IMR-90 (cell line): Measurements from ENCODE around the gene KRT39. TPM values are rescaled to one million over a fixed set of nuclear protein-coding genes. Genes with fewer than 3 reads are reported as not detected.

Experiments used
- ATAC-seq: fragments of 200-7000 bp; cut with Tn5 transposase; 2 replicates; pipeline ENCODE4 v1.9.1; 2020; ENCODE audit warnings: low read depth, mild to moderate bottlenecking, moderate library complexity
- BruUV-seq: library from RNA; stranded (reverse); fragments of 400-500 nt; replicated peaks from 2 replicates; lab custom pipeline; 2021; lab: Mats Ljungman, UMichigan
- CTCF ChIA-PET: fragments of 300-600 bp; formaldehyde crosslinking; extraction: SDS; loops from one replicate; lab custom pipeline; 2021; ENCODE audit warnings: antibody characterized with exemption; lab: Yijun Ruan, JAX
- POLR2A ChIA-PET: fragments of 300-600 bp; sonication (Branson Sonifier 250); formaldehyde crosslinking; loops from one replicate; lab custom pipeline; 2022; ENCODE audit warnings: antibody characterized with exemption; ENCODE audit not compliant: unreplicated experiment; lab: Charles Lee
- DNase-seq: peaks from one replicate; pipeline ENCODE4 v3.0.0; 2013
- H2AFZ ChIP-seq: replicated peaks from 2 replicates; pipeline ENCODE3; 2013; ENCODE audit warnings: low read length, mild to moderate bottlenecking; ENCODE audit not compliant: poor library complexity
- H2AK5ac ChIP-seq: 2 replicates; pipeline ENCODE4 v1.6.1; 2013; ENCODE audit warnings: low read depth, low read length, inconsistent platforms
- H2AK9ac ChIP-seq: replicated peaks from 2 replicates; pipeline ENCODE3; 2013; ENCODE audit warnings: mild to moderate bottlenecking, low read depth, low read length, moderate library complexity; ENCODE audit not compliant: poor library complexity
- H2BK120ac ChIP-seq: 2 replicates; pipeline ENCODE4 v1.6.1; 2013; ENCODE audit warnings: low read depth, low read length, inconsistent platforms
- H2BK15ac ChIP-seq: 3 replicates; pipeline ENCODE4 v1.6.1; 2013; ENCODE audit warnings: low read depth, low read length, inconsistent platforms
- H2BK20ac ChIP-seq: 2 replicates; pipeline ENCODE4 v1.6.1; 2013; ENCODE audit warnings: low read depth, mild to moderate bottlenecking, inconsistent platforms, low read length, moderate library complexity
- H2BK5ac ChIP-seq: 2 replicates; pipeline ENCODE4 v1.6.1; 2013; ENCODE audit warnings: mild to moderate bottlenecking, low read depth, low read length, inconsistent platforms; ENCODE audit not compliant: poor library complexity, severe bottlenecking
- H3K14ac ChIP-seq: replicated peaks from 2 replicates; pipeline ENCODE4 v1.6.1; 2013; ENCODE audit warnings: low read depth, low read length, inconsistent platforms
- H3K18ac ChIP-seq: 2 replicates; pipeline ENCODE4 v1.6.1; 2013; ENCODE audit warnings: low read depth, low read length, control low read depth
- H3K23ac ChIP-seq: 2 replicates; pipeline ENCODE4 v1.6.1; 2013; ENCODE audit warnings: low read depth, low read length, inconsistent platforms
- H3K27ac ChIP-seq: 2 replicates; pipeline ENCODE4 v1.5.1; 2013; ENCODE audit warnings: mild to moderate bottlenecking, control low read depth, low read length; ENCODE audit not compliant: insufficient read depth
- H3K27me3 ChIP-seq: 2 replicates; pipeline ENCODE4 v1.6.1; 2013; ENCODE audit warnings: low read length; ENCODE audit not compliant: control insufficient read depth, insufficient read depth
- H3K36me3 ChIP-seq: 2 replicates; pipeline ENCODE4 v1.6.1; 2013; ENCODE audit warnings: low read length, mixed read lengths; ENCODE audit not compliant: control insufficient read depth, insufficient read depth
- H3K4ac ChIP-seq: 2 replicates; pipeline ENCODE4 v1.6.1; 2013; ENCODE audit warnings: low read depth, low read length, inconsistent platforms
- H3K4me1 ChIP-seq: 2 replicates; pipeline ENCODE4 v1.6.1; 2013; ENCODE audit warnings: low read length, mixed read lengths; ENCODE audit not compliant: control insufficient read depth, insufficient read depth
- H3K4me2 ChIP-seq: 2 replicates; pipeline ENCODE4 v1.6.1; 2013; ENCODE audit warnings: low read depth, mild to moderate bottlenecking, control low read depth, low read length, moderate library complexity
- H3K4me3 ChIP-seq: 2 replicates; pipeline ENCODE4 v1.5.1; 2013; ENCODE audit warnings: low read depth, mild to moderate bottlenecking, control low read depth, low read length, moderate library complexity; ENCODE audit not compliant: insufficient read depth
- H3K56ac ChIP-seq: 2 replicates; pipeline ENCODE4 v1.6.1; 2013; ENCODE audit warnings: low read length, inconsistent platforms; ENCODE audit not compliant: insufficient read depth; ENCODE audit errors: extremely low read depth
- H3K79me1 ChIP-seq, 2 experiments: 2 replicates each; pipeline ENCODE4 v1.6.1; 2013; ENCODE audit warnings: low read length in 2 of 2, inconsistent platforms in 1 of 2, low read depth in 1 of 2
- H3K9ac ChIP-seq: 2 replicates; pipeline ENCODE4 v1.6.1; 2013; ENCODE audit warnings: low read depth, low read length, control low read depth
- H3K9me1 ChIP-seq: 2 replicates; pipeline ENCODE4 v1.6.1; 2013; ENCODE audit warnings: low read length, inconsistent platforms; ENCODE audit not compliant: insufficient read depth
- H3K9me3 ChIP-seq: 2 replicates; pipeline ENCODE4 v1.6.1; 2013; ENCODE audit warnings: low read length; ENCODE audit not compliant: control insufficient read depth, insufficient read depth
- H4K20me1 ChIP-seq: 2 replicates; pipeline ENCODE4 v1.6.1; 2013; ENCODE audit warnings: low read length, inconsistent platforms; ENCODE audit not compliant: insufficient read depth
- H4K5ac ChIP-seq: 2 replicates; pipeline ENCODE4 v1.6.1; 2013; ENCODE audit warnings: mild to moderate bottlenecking, low read depth, low read length, control low read depth
- H4K8ac ChIP-seq, 2 experiments: 2 replicates each; pipeline ENCODE4 v1.6.1; 2013; ENCODE audit warnings: low read depth in 2 of 2, low read length in 2 of 2, control low read depth in 1 of 2, inconsistent platforms in 1 of 2
- H4K91ac ChIP-seq: 2 replicates; pipeline ENCODE4 v1.6.1; 2013; ENCODE audit warnings: low read depth, low read length, inconsistent platforms; ENCODE audit not compliant: insufficient read depth
- CEBPB ChIP-seq: IDR thresholded peaks from 2 replicates; pipeline ENCODE4 v1.6.1; 2012; ENCODE audit warnings: low read depth, low read length, improper control_type of control experiment
- FOS ChIP-seq: fragments of 150-350 bp; IDR thresholded peaks from 2 replicates; pipeline ENCODE4 v1.6.1; 2016; ENCODE audit warnings: low read depth, low read length
- MAFK ChIP-seq: IDR thresholded peaks from 2 replicates; pipeline ENCODE4 v1.6.1; 2012; ENCODE audit warnings: low read depth, low read length, improper control_type of control experiment
- MAZ ChIP-seq: IDR thresholded peaks from 2 replicates; pipeline ENCODE4 v1.6.1; 2012; ENCODE audit warnings: low read depth, mild to moderate bottlenecking, low read length, improper control_type of control experiment, moderate library complexity, borderline replicate concordance
- MXI1 ChIP-seq: IDR thresholded peaks from 2 replicates; pipeline ENCODE4 v1.6.1; 2012; ENCODE audit warnings: low read depth, mild to moderate bottlenecking, low read length, moderate library complexity, borderline replicate concordance
- NFE2L2 ChIP-seq: fragments of 150-350 bp; IDR thresholded peaks from 2 replicates; pipeline ENCODE4 v1.6.1; 2016; ENCODE audit warnings: low read depth, mild to moderate bottlenecking, low read length
- RAD21 ChIP-seq: IDR thresholded peaks from 2 replicates; pipeline ENCODE4 v1.6.1; 2012; ENCODE audit warnings: low read length, improper control_type of control experiment
- RCOR1 ChIP-seq: IDR thresholded peaks from 2 replicates; pipeline ENCODE4 v1.6.1; 2012; ENCODE audit warnings: mild to moderate bottlenecking, low read length, improper control_type of control experiment; ENCODE audit not compliant: insufficient replicate concordance
- RFX5 ChIP-seq: IDR thresholded peaks from 2 replicates; pipeline ENCODE4 v1.8.0; 2012; ENCODE audit warnings: low read depth, mild to moderate bottlenecking, low read length, moderate library complexity
- WGBS, 2 experiments: methylation state at CpG; one replicate each; pipeline versions ENCODE4 v1.1.5 to v1.1.7; 2013; ENCODE audit warnings: missing lambda C conversion rate in 2 of 2; ENCODE audit not compliant: insufficient read length in 1 of 2; ENCODE audit errors: extremely low coverage in 2 of 2; 5-methylcytosine and 5-hydroxymethylcytosine counted together
- dilution Hi-C: fragments of 300-500 bp; cut with HindIII; formaldehyde crosslinking; loops from one replicate; pipeline ENCODE4 v1.14.3; 2018; ENCODE audit warnings: low sequenced_read_pairs; ENCODE audit not compliant: unreplicated experiment
- in situ Hi-C: fragments of 300-500 bp; cut with MboI; formaldehyde crosslinking; loops from 3 replicates; pipeline ENCODE4 v1.14.3; 2019; ENCODE audit warnings: low sequenced_read_pairs, inconsistent platforms, mixed read lengths
- intact Hi-C: fragments of 100-400 bp; cut with micrococcal nuclease; formaldehyde crosslinking; loops from 2 replicates; pipeline ENCODE4 v1.10.0; 2022
- polyA plus RNA-seq, 3 experiments: library from polyadenylated mRNA; depleted of rRNA; stranded (reverse); fragments of >200 nt; gene quantifications; 2 replicates each; pipeline ENCODE4 v1.2.3, GENCODE V29; 2012; ENCODE audit warnings: low replicate concordance in 1 of 3
- total RNA-seq: library from RNA; depleted of rRNA; stranded (reverse); fragments of >200 nt; gene quantifications from 2 replicates; pipeline ENCODE4 v1.2.3, GENCODE V29; 2012
- TF ChIP-seq, protein P1 (sequence below): fragments of 150-350 bp; IDR thresholded peaks from 2 replicates; pipeline ENCODE4 v1.6.1; 2016; ENCODE audit warnings: low read depth, mild to moderate bottlenecking, low read length, moderate library complexity, borderline replicate concordance
- TF ChIP-seq, protein P2 (sequence below): fragments of 150-350 bp; IDR thresholded peaks from 2 replicates; pipeline ENCODE4 v1.6.1; 2017; ENCODE audit warnings: mild to moderate bottlenecking, antibody characterized with exemption, low read length, low read depth
- TF ChIP-seq, protein P3 (sequence below): conservative IDR thresholded peaks from 2 replicates; pipeline ENCODE4 v1.5.1; 2012; ENCODE audit warnings: mild to moderate bottlenecking, low read depth, low read length, improper control_type of control experiment

The KRT39 gene
- total and polyA plus RNA-seq, 2 of the 4 experiments (the other 2 are of a cell fraction): 0.15 TPM; not detected in 1

DNA sequence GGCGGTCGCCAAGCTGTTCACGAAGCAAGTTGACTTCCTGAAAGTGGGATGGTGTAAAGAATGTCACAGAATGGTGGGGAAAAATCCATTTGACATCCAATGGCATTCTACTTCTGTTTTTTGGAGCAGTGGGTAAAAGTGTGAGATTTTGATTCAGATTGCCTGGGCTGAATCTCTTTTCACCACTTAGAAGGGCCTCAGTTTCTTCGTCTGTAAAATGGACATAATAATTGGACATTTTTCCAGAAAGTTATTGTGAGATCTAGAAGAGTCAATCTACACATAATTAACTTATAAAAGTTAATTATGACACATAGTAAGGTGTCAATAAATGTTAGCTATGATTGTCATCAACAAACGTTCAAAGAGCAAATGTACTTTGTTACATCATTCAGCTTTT is 14.4 kb upstream of the KRT39 start:
- H3K4me2 ChIP-seq: peak overlapping the region; percentile 59
- no peak overlapping the region for H3K56ac ChIP-seq
- intact Hi-C loops: no loop called here
- peak overlapping the region; percentile 50; the same call in 1 of the 2 replicates for H2BK120ac ChIP-seq
- H2AFZ ChIP-seq: peak overlapping the region; percentile 75
- peak overlapping the region; percentile 45; the same call in 1 of the 2 replicates for H3K4ac ChIP-seq
- H4K5ac ChIP-seq: no peak overlapping the region
- H2AK5ac ChIP-seq: no peak overlapping the region; the same call in 1 of the 2 replicates
- H3K14ac ChIP-seq: 0 out of 2 replicates have a peak overlapping the region, but pooled peaks have one; percentile 28
- H4K8ac ChIP-seq: no peak overlapping the region
- ATAC-seq (no peak), DNase-seq (no peak)
- dilution Hi-C loops: no loop called here
- no peaks in the 10 kb centered on the region for H3K9me3 ChIP-seq
- in situ Hi-C loops: no loop called here
- no peaks in the 10 kb centered on the region for H3K36me3 ChIP-seq
- ChIA-PET CTCF (interaction anchor here (0.9 kb wide), 1 partner anchor 43 kb away, joined by 3 read pairs; no protein-coding TSS in a partner anchor), POLR2A (no interaction called here)
- TF ChIP-seq, protein P1, sequence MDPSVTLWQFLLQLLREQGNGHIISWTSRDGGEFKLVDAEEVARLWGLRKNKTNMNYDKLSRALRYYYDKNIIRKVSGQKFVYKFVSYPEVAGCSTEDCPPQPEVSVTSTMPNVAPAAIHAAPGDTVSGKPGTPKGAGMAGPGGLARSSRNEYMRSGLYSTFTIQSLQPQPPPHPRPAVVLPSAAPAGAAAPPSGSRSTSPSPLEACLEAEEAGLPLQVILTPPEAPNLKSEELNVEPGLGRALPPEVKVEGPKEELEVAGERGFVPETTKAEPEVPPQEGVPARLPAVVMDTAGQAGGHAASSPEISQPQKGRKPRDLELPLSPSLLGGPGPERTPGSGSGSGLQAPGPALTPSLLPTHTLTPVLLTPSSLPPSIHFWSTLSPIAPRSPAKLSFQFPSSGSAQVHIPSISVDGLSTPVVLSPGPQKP: no peak
- TF ChIP-seq RAD21 (no peak), MXI1 (no peak), CEBPB (no peak), RFX5 (no peak), MAFK (no peak), NFE2L2 (no peak), MAZ (no peak), FOS (no peak), RCOR1 (no peak)
- TF ChIP-seq, protein P2, sequence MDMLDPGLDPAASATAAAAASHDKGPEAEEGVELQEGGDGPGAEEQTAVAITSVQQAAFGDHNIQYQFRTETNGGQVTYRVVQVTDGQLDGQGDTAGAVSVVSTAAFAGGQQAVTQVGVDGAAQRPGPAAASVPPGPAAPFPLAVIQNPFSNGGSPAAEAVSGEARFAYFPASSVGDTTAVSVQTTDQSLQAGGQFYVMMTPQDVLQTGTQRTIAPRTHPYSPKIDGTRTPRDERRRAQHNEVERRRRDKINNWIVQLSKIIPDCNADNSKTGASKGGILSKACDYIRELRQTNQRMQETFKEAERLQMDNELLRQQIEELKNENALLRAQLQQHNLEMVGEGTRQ: no peak
- TF ChIP-seq, protein P3, sequence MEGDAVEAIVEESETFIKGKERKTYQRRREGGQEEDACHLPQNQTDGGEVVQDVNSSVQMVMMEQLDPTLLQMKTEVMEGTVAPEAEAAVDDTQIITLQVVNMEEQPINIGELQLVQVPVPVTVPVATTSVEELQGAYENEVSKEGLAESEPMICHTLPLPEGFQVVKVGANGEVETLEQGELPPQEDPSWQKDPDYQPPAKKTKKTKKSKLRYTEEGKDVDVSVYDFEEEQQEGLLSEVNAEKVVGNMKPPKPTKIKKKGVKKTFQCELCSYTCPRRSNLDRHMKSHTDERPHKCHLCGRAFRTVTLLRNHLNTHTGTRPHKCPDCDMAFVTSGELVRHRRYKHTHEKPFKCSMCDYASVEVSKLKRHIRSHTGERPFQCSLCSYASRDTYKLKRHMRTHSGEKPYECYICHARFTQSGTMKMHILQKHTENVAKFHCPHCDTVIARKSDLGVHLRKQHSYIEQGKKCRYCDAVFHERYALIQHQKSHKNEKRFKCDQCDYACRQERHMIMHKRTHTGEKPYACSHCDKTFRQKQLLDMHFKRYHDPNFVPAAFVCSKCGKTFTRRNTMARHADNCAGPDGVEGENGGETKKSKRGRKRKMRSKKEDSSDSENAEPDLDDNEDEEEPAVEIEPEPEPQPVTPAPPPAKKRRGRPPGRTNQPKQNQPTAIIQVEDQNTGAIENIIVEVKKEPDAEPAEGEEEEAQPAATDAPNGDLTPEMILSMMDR: no peak
- H3K4me1 ChIP-seq: peaks cover 5% of the 10 kb centered on the region
- no peaks in the 10 kb centered on the region for H3K79me1 ChIP-seq
- no peak overlapping the region for H3K4me3 ChIP-seq
- no peaks in the 10 kb centered on the region for H3K27me3 ChIP-seq
- H2BK5ac ChIP-seq: no peak overlapping the region
- no TSS peak for BruUV-seq
- H2BK20ac ChIP-seq: 0 out of 2 replicates have a peak overlapping the region, but pooled peaks have one; percentile 2
- H3K18ac ChIP-seq: no peak overlapping the region
- H3K9me1 ChIP-seq: no peaks in the 10 kb centered on the region
- no peak overlapping the region for H2BK15ac ChIP-seq
- H3K9ac ChIP-seq: no peak overlapping the region
- no peak overlapping the region for H3K27ac ChIP-seq
- no CpG with 5 or more reads among the region's 5 CpGs for WGBS, 2 experiments
- H4K20me1 ChIP-seq: no peaks in the 10 kb centered on the region
- no peak overlapping the region for H2AK9ac ChIP-seq
- peak overlapping the region; percentile 20; the same call in 1 of the 2 replicates for H4K91ac ChIP-seq
- H3K23ac ChIP-seq: no peak overlapping the region
